ENCODE data around the gene ADAMTS17.

GRCh38 chr15:99978426-99978825, 363.3 kb downstream of the ADAMTS17 start:
- TF ChIP-seq, protein P1, sequence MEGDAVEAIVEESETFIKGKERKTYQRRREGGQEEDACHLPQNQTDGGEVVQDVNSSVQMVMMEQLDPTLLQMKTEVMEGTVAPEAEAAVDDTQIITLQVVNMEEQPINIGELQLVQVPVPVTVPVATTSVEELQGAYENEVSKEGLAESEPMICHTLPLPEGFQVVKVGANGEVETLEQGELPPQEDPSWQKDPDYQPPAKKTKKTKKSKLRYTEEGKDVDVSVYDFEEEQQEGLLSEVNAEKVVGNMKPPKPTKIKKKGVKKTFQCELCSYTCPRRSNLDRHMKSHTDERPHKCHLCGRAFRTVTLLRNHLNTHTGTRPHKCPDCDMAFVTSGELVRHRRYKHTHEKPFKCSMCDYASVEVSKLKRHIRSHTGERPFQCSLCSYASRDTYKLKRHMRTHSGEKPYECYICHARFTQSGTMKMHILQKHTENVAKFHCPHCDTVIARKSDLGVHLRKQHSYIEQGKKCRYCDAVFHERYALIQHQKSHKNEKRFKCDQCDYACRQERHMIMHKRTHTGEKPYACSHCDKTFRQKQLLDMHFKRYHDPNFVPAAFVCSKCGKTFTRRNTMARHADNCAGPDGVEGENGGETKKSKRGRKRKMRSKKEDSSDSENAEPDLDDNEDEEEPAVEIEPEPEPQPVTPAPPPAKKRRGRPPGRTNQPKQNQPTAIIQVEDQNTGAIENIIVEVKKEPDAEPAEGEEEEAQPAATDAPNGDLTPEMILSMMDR (conservative IDR thresholded peaks at IDR 0.05; ENCODE audit: low read depth, low read length), result no peak
- no peak for TF ChIP-seq EZH2 (IDR thresholded peaks at IDR 0.05; ENCODE audit: borderline replicate concordance, low read depth, low read length, poor library complexity, severe bottlenecking)
